GM18505 (cell line): ENCODE measurements around the gene CHL1.

Experiments
- ATAC-seq: cut with Tn5 transposase; IDR thresholded peaks from one replicate; pipeline ENCODE4 v1.9.1; 2021; ENCODE audit not compliant: unreplicated experiment
- POLR2A ChIP-seq: IDR thresholded peaks from 4 replicates; pipeline ENCODE4 v1.6.1; 2011; ENCODE audit warnings: borderline replicate concordance; ENCODE audit not compliant: insufficient read depth, insufficient read length; ENCODE audit errors: extremely low read depth

Gene CHL1

GRCh38 chr3:425079-425478 is 228.5 kb downstream of the CHL1 start:
- no peak for TF ChIP-seq POLR2A
- no peak for ATAC-seq

- TF ChIP-seq POLR2A, result no peak
- ATAC-seq, result no peak
Measured at GRCh38 chr3:426072-426471, 229.5 kb downstream of the CHL1 start.

GRCh38 chr3:427128-427527 is 230.6 kb downstream of the CHL1 start:
- no peak for TF ChIP-seq POLR2A
- no peak for ATAC-seq

- TF ChIP-seq POLR2A, result no peak
- ATAC-seq, result no peak
Measured at GRCh38 chr3:430186-430585, 233.6 kb downstream of the CHL1 start.

- TF ChIP-seq POLR2A, result no peak
- no peak for ATAC-seq
Measured at GRCh38 chr3:435161-435560, 238.6 kb downstream of the CHL1 start.

- TF ChIP-seq POLR2A, result no peak
- no peak for ATAC-seq
Measured at GRCh38 chr3:436053-436452, 239.5 kb downstream of the CHL1 start.

- no peak for TF ChIP-seq POLR2A
- ATAC-seq, result no peak
Measured at GRCh38 chr3:440826-441225, 244.3 kb downstream of the CHL1 start.

GRCh38 chr3:445960-446359 is 249.4 kb downstream of the CHL1 start:
- no peak for TF ChIP-seq POLR2A
- ATAC-seq, result no peak

GRCh38 chr3:447671-448070 is 251.1 kb downstream of the CHL1 start:
- no peak for TF ChIP-seq POLR2A
- ATAC-seq, result no peak

GRCh38 chr3:449711-450110 is 253.1 kb downstream of the CHL1 start:
- no peak for TF ChIP-seq POLR2A
- ATAC-seq, result no peak

- ATAC-seq, result no peak
- no peak for TF ChIP-seq POLR2A
Measured at GRCh38 chr3:452221-452620, 255.7 kb downstream of the CHL1 start.

GRCh38 chr3:453106-453505 is 256.5 kb downstream of the CHL1 start:
- TF ChIP-seq POLR2A, result no peak
- ATAC-seq, result no peak

GRCh38 chr3:454986-455385 is 258.4 kb downstream of the CHL1 start:
- ATAC-seq, result no peak
- no peak for TF ChIP-seq POLR2A

- TF ChIP-seq POLR2A, result no peak
- ATAC-seq, result no peak
Measured at GRCh38 chr3:458124-458523, 261.6 kb downstream of the CHL1 start.

- ATAC-seq, result no peak
- no peak for TF ChIP-seq POLR2A
Measured at GRCh38 chr3:458653-459310, 262.2 kb downstream of the CHL1 start.
